Adrenal gland (tissue), 12 donors: ENCODE results near the gene PHLDB3. TPM values are rescaled to one million over a fixed set of nuclear protein-coding genes. Genes with fewer than 3 reads are reported as not detected.
A peak's percentile ranks its signal among the peaks of the same experiment; 100 is the strongest.

Experiments
- DNase-seq, 7 donors: peaks; one replicate each; pipeline ENCODE4 v3.0.0-alpha.2; 2019 to 2020
- H3K27ac ChIP-seq, 5 donors: fragments of 200-600 bp; sonication (generic) in 4 of 5; 1 replicate in 3 of 5; 2 replicates in 2 of 5; pipeline versions ENCODE4 v1.5.1 to v1.8.0; 2016 to 2020; ENCODE audit warnings: mild to moderate bottlenecking in 1 of 5
- H3K27me3 ChIP-seq: fragments of 200-600 bp; 2 replicates; pipeline ENCODE4 v1.8.0; 2021
- H3K36me3 ChIP-seq, 2 donors: fragments of 200-600 bp; replicated peaks in 1 of 2; 1 replicate in 1 of 2; 2 replicates in 1 of 2; pipeline versions ENCODE4 v1.5.1 to v1.8.0; 2018 to 2022
- H3K4me1 ChIP-seq, 2 donors: fragments of 200-600 bp; replicated peaks in 1 of 2; 1 replicate in 1 of 2; 2 replicates in 1 of 2; pipeline versions ENCODE4 v1.5.1 to v1.8.0; 2018 to 2021
- H3K4me3 ChIP-seq, 4 donors: fragments of 200-600 bp; sonication (generic) in 3 of 4; one replicate each; pipeline ENCODE4 v1.5.1; 2016 to 2018
- H3K9me3 ChIP-seq, 3 donors: fragments of 200-600 bp; sonication (generic) in 1 of 3; replicated peaks in 1 of 3; 1 replicate in 2 of 3; 2 replicates in 1 of 3; pipeline versions ENCODE4 v1.5.1 to v1.8.0; 2016 to 2021
- CTCF ChIP-seq, 6 experiments: fragments of 450-650 bp in 4 of 6; fragments of 200-600 bp in 2 of 6; sonication (generic) in 1 of 6; IDR thresholded peaks; 1 replicate in 5 of 6; 2 replicates in 1 of 6; pipeline versions ENCODE4 v1.5.1 to v1.8.0; 2016 to 2021; ENCODE audit warnings: antibody characterized with exemption in 6 of 6, mild to moderate bottlenecking in 2 of 6, moderate library complexity in 1 of 6
- POLR2A ChIP-seq, 2 donors: fragments of 450-650 bp; IDR thresholded peaks; one replicate each; pipeline ENCODE4 v1.6.1; 2017; ENCODE audit warnings: antibody characterized with exemption in 2 of 2, mild to moderate bottlenecking in 2 of 2, moderate library complexity in 1 of 2
- WGBS, 4 donors: extraction: QIAGEN DNeasy Blood & Tissue Kit in 2 of 4; methylation state at CpG; one replicate each; pipeline versions ENCODE4 v1.1.5 to v1.1.7; 2013 to 2017; 5-methylcytosine and 5-hydroxymethylcytosine counted together
- intact Hi-C, 2 donors: fragments of 100-400 bp; cut with DNase I; formaldehyde crosslinking; loops; one replicate each; pipeline versions ENCODE4 v1.14.1 to v1.15.0; 2022 to 2023
- polyA plus RNA-seq, 3 donors: library from polyadenylated mRNA; stranded (reverse); fragments of 200-250 nt in 2 of 3; fragments of 350-450 nt in 1 of 3; fragmentation: Illumina TruSeq in 1 of 3; extraction: RNeasy Lipid Tissue Mini Kit (QIAGEN cat#74804) in 1 of 3; gene quantifications; one replicate each; pipeline ENCODE4 v1.2.3, GENCODE V29; 2013 to 2014
- total RNA-seq, 9 donors: library from RNA; depleted of rRNA in 4 of 9; stranded (reverse); fragments of >200 nt in 4 of 9; fragments of 120-200 nt in 1 of 9; fragmentation: NEBNext Ultra II Directional in 1 of 9; extraction: Animal tissue kit (Norgen Biotek cat#: 25700) in 1 of 9; gene quantifications; one replicate each; pipeline versions ENCODE4 v1.1.0 to v1.2.4, GENCODE V29; 2013 to 2023
- donor health status: healthy with polysubstance abuse.
- donor health status: Bipolar disorder and iron deficiency.
- donor health status: DM: yes; HTN: yes; CAD: no.
- donor health status: DM: no; HTN: no; CAD: no.
- donor health status: DM: no; HTN: no; CAD: no.
- donor health status: DM: yes; HTN: yes; CAD: no.

Gene PHLDB3
- total and polyA plus RNA-seq, 12 donors = 1.7 to 54.5 (median 19.5) TPM

DNA sequence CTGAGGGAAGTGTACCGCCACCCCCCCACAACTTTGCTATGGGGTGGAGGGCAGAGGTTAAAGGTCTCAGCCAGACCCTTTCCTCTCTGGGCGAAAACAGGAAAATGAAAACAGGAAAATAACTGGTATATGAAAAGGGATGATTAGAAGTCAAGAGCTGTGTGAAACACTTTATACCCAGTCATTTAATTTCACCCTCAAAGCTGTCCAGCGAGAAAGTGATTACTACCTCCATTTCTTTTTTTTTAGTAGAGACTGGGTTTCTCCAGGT is 575 bp upstream of the PHLDB3 start:
- H3K36me3 ChIP-seq = peaks cover 0 to 12% of the 10 kb centered on the region in 2 donors
- peak overlapping the region in 2 of 5 donors; percentile 86 to 94 for H3K27ac ChIP-seq
- TF ChIP-seq POLR2A (IDR thresholded peaks at IDR 0.05) (no peak), CTCF (IDR thresholded peaks at IDR 0.05) (no peak)
- 76 to 89% (median 77%) methylated on average over 3 of the region's 3 CpGs for WGBS, 4 donors
- no peaks in the 10 kb centered on the region for H3K9me3 ChIP-seq
- DNase-seq = no peak
- H3K4me3 ChIP-seq = no peak overlapping the region
- H3K27me3 ChIP-seq = no peaks in the 10 kb centered on the region
- intact Hi-C loops = no loop called here
- peaks cover 12 to 24% of the 10 kb centered on the region in 2 donors for H3K4me1 ChIP-seq

GRCh38 chr19:43503501-43504425 is 783 bp downstream of the PHLDB3 start:
- H3K4me1 ChIP-seq = peaks cover 12 to 24% of the 10 kb centered on the region in 2 donors
- H3K4me3 ChIP-seq = peak overlapping the region; percentile 6 to 95 (median 67)
- 0 to 1% (median 1%) methylated on average over 30 to 64 of the region's 64 CpGs for WGBS, 4 donors
- peak; percentile 95 to 100 (median 99) for DNase-seq
- no peaks in the 10 kb centered on the region for H3K9me3 ChIP-seq
- peaks cover 0 to 10% of the 10 kb centered on the region in 2 donors for H3K36me3 ChIP-seq
- intact Hi-C loops = loop anchor here in 1 of 2 donors (5.0 kb wide), 1 partner anchor 36 kb away; the partner anchor contains the start of gene LYPD3
- no peaks in the 10 kb centered on the region for H3K27me3 ChIP-seq
- TF ChIP-seq CTCF (IDR thresholded peaks at IDR 0.05) (peak in 1 of 6 experiments; percentile 8), POLR2A (IDR thresholded peaks at IDR 0.05) (peak in 1 of 2 donors; percentile 60)
- H3K27ac ChIP-seq = peak overlapping the region; percentile 70 to 94 (median 84)

GRCh38 chr19:43502419-43502976 is 2.0 kb downstream of the PHLDB3 start:
- Histone ChIP-seq H3K4me1 (peaks cover 12 to 24% of the 10 kb centered on the region in 2 donors), H3K4me3 (no peak overlapping the region), H3K27ac (no peak overlapping the region), H3K36me3 (peaks cover 0 to under 1% of the 10 kb centered on the region in 2 donors), H3K27me3 (no peaks in the 10 kb centered on the region), H3K9me3 (no peaks in the 10 kb centered on the region)
- WGBS, 4 donors = 84 to 90% (median 85%) methylated on average over 20 to 23 of the region's 23 CpGs
- TF ChIP-seq POLR2A (IDR thresholded peaks at IDR 0.05) (no peak), CTCF (IDR thresholded peaks at IDR 0.05) (no peak)
- DNase-seq = no peak
- intact Hi-C loops = loop anchor here in 1 of 2 donors (5.0 kb wide), 1 partner anchor 35 kb away; the partner anchor contains the start of gene LYPD3

GRCh38 chr19:43501661-43502418 is 2.7 kb downstream of the PHLDB3 start:
- no peak overlapping the region for H3K4me3 ChIP-seq
- intact Hi-C loops = loop anchor here in 1 of 2 donors (5.0 kb wide), 1 partner anchor 35 kb away; the partner anchor contains the start of gene LYPD3
- no peaks in the 10 kb centered on the region for H3K9me3 ChIP-seq
- no peaks in the 10 kb centered on the region for H3K27me3 ChIP-seq
- no peak for TF ChIP-seq POLR2A (IDR thresholded peaks at IDR 0.05)
- no peak for TF ChIP-seq CTCF (IDR thresholded peaks at IDR 0.05)
- H3K27ac ChIP-seq = no peak overlapping the region
- WGBS, 4 donors = 49 to 63% (median 52%) methylated on average over 20 to 43 of the region's 43 CpGs
- H3K4me1 ChIP-seq = peaks cover 15 to 24% of the 10 kb centered on the region in 2 donors
- DNase-seq = peak in 2 of 7 donors; percentile 6 to 50
- H3K36me3 ChIP-seq = peaks cover 0 to 4% of the 10 kb centered on the region in 2 donors
